NB4 (cell line): Measurements from ENCODE around the gene PERM1.

Source experiments
- DNase-seq: peaks from one replicate; pipeline ENCODE4 v3.0.0; 2010; ENCODE audit warnings: low read depth
- H3K4me3 ChIP-seq: one replicate; pipeline ENCODE4 v1.5.1; 2011; ENCODE audit warnings: mild to moderate bottlenecking, low read depth, low read length, moderate library complexity
- CTCF ChIP-seq: IDR thresholded peaks from one replicate; pipeline ENCODE4 v1.5.1; 2012; ENCODE audit warnings: low read depth, low read length
- MYC ChIP-seq: IDR thresholded peaks from 2 replicates; pipeline ENCODE4 v1.6.1; 2011; ENCODE audit warnings: low read depth, low read length
- POLR2A ChIP-seq: IDR thresholded peaks from 2 replicates; pipeline ENCODE4 v1.6.1; 2011; ENCODE audit warnings: mild to moderate bottlenecking; ENCODE audit not compliant: insufficient read length; ENCODE audit errors: extremely low read depth
- TF ChIP-seq, protein P1 (sequence below): IDR thresholded peaks from 2 replicates; pipeline ENCODE4 v1.6.1; 2011; ENCODE audit warnings: low read depth, low read length

PERM1 gene

DNA sequence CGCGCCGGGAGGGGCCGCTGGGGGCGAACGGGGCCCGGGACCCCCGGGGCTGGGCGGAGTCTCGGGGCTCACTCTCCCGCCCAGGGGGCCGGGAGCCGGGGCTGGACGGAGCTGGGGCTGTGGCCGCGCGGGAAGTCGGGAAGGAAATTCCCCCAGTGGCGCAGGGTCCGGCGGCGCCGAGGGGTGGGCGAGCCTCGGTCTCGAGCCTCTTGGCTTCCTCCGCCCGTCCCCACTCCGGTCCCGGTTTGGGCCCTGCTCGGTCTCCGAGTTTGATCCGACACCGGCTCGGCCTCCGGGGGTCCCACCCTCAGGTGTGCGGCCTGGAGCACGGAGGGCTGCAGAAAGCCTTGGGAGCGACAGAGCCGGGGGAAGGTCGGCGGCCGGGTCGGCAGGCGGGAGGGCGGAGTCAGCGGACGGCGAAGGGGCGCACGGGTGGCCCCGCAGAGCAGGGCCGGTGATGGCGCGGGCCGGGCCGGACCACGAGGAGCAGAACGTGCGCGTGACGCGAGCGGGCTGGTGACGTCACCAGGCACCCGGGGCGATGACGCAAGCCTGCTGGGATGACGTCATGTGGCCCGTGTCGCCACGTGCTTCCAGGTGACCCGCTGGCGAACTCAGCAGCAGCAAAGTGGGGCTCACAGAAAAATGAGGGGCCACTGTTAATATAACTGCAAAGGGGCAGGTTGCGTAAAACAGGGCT is 18.6 kb upstream of the PERM1 start:
- peak; percentile 46 for DNase-seq
- TF ChIP-seq POLR2A (no peak), MYC (peak; percentile 38; the same call in 1 of the 2 replicates)
- TF ChIP-seq, protein P1, sequence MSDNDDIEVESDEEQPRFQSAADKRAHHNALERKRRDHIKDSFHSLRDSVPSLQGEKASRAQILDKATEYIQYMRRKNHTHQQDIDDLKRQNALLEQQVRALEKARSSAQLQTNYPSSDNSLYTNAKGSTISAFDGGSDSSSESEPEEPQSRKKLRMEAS: peak; percentile 79

GRCh38 chr1:999725-1000356 is 17.9 kb upstream of the PERM1 start, which contains the start of gene HES4:
Gene HES4 (minus strand): TSS chr1:1000097. CDS start chr1:999973, 124 bp downstream.
- DNase-seq: peak; percentile 37
- no peak for TF ChIP-seq POLR2A
- TF ChIP-seq, protein P1: no peak
- TF ChIP-seq CTCF: no peak
- no peak for TF ChIP-seq MYC
- H3K4me3 ChIP-seq: no peak within 1 kb of the TSS

More for the DNA sequence above, 18.6 kb upstream of the PERM1 start:
- H3K4me3 ChIP-seq: no peak overlapping the region

- DNase-seq: peak; percentile 31
- TF ChIP-seq CTCF (no peak), MYC (no peak), POLR2A (no peak)
- TF ChIP-seq, protein P1: no peak
- H3K4me3 ChIP-seq: no peak overlapping the region
Observed at GRCh38 chr1:998995-999724, 17.3 kb upstream of the PERM1 start.

- TF ChIP-seq MYC: no peak
- TF ChIP-seq CTCF: no peak
- no peak for TF ChIP-seq POLR2A
- TF ChIP-seq, protein P1: no peak
- no peak overlapping the region for H3K4me3 ChIP-seq
- no peak for DNase-seq
Observed at GRCh38 chr1:998745-998994, 16.8 kb upstream of the PERM1 start.

DNA sequence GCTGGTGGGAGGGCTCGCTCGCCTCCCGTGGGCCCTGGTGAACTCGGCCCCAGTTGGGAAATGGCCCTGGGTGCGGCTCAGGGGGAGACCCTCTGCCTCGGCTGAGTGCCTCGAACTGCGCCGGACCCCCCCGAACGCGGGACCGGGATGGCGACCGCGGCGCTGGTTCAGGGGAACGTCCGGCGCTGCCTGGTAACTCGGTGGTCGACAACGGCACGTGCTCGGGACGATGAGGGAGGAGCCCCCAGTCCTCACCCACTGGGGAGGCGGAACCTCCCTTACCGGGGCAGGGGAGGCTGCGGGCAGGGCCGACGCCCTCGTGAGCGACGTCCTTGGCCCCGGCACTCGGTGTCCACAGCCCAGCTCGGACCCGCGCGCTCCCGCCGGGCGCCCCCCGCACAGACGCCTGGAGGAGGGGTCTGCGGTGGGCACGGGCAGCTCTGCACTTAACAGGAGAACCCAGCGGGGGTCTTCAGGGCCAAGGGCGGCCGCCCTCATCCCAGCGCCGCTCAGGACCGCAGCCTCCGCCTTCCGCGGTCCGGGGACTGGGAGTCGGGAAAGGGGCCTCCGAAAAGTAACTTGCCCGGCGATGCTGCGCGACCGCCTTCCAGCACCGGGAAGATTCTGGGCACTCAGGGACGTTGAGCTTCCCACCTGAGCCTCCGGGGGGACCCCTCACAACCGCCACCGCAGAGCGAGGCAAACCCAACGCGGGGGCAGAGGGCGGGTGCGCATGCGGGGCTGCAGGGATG is 16.3 kb upstream of the PERM1 start:
- TF ChIP-seq CTCF (no peak), MYC (no peak), POLR2A (no peak)
- TF ChIP-seq, protein P1: no peak
- no peak for DNase-seq
- no peak overlapping the region for H3K4me3 ChIP-seq
